Measurements from ENCODE around the gene SLC38A5. TPM values are rescaled to one million over a fixed set of nuclear protein-coding genes. Genes with fewer than 3 reads are reported as not detected.
"Not testable (repeated sequence)": the region's sequence is repeated elsewhere in the genome, so short reads cannot be mapped to it uniquely, and the experiment has no call there.

The SLC38A5 gene
- total RNA-seq = 10 to 100 TPM in 1 of 3 donors, 1 to 10 TPM in 1, under 1 TPM in 1; 0.96 to 12.1 (median 3.8) TPM

- DNase-seq (ENCODE audit: low spot score in 2 of 2) = no peak
- TF ChIP-seq POLR2AphosphoS5 (IDR thresholded peaks at IDR 0.05) = no peak
- TF ChIP-seq CTCF (IDR thresholded peaks at IDR 0.05) = no peak
- TF ChIP-seq POLR2A (IDR thresholded peaks at IDR 0.05) = no peak
- peaks cover 0 to 53% of the 10 kb centered on the region in 2 donors for H3K27me3 ChIP-seq
- no peaks in the 10 kb centered on the region for H3K4me1 ChIP-seq
- H3K4me3 ChIP-seq = peak within 1 kb of the TSS; percentile 28 to 53 (median 30)
- no peak within 1 kb of the TSS for H3K27ac ChIP-seq
- no peaks in the 10 kb centered on the region for H3K36me3 ChIP-seq
- no peaks in the 10 kb centered on the region for H3K9me3 ChIP-seq
- intact Hi-C loops (cut with DNase I; ENCODE audit: low total_unique reads) = no loop called here
Observed at GRCh38 chrX:48470110-48470832, at the start of gene SLC38A5. Gene SLC38A5, minus strand, starts transcription at chrX:48470260. Its CDS starts 2,336 bp downstream, at chrX:48467924.

- H3K36me3 ChIP-seq; H3K9me3 ChIP-seq; H3K4me1 ChIP-seq; intact Hi-C loops (cut with DNase I; ENCODE audit: low total_unique reads); H3K4me3 ChIP-seq; DNase-seq (ENCODE audit: low spot score in 2 of 2); H3K27ac ChIP-seq: not testable (repeated sequence)
- peaks cover 0 to 13% of the 10 kb centered on the region in 2 donors for H3K27me3 ChIP-seq
Observed at GRCh38 chrX:48519481-48519880, 49.4 kb upstream of the SLC38A5 start.

- H3K4me1 ChIP-seq = no peaks in the 10 kb centered on the region
- peaks cover 0 to 26% of the 10 kb centered on the region in 2 donors for H3K27me3 ChIP-seq
- no peaks in the 10 kb centered on the region for H3K36me3 ChIP-seq
- no peak for DNase-seq (ENCODE audit: low spot score in 2 of 2)
- TF ChIP-seq CTCF (IDR thresholded peaks at IDR 0.05) (no peak), POLR2AphosphoS5 (IDR thresholded peaks at IDR 0.05) (no peak), POLR2A (IDR thresholded peaks at IDR 0.05) (no peak)
- no peaks in the 10 kb centered on the region for H3K9me3 ChIP-seq
- no peak overlapping the region for H3K4me3 ChIP-seq
- intact Hi-C loops (cut with DNase I; ENCODE audit: low total_unique reads) = no loop called here
- no peak overlapping the region for H3K27ac ChIP-seq
Observed at GRCh38 chrX:48516987-48517386, 46.9 kb upstream of the SLC38A5 start.

- no peaks in the 10 kb centered on the region for H3K4me1 ChIP-seq
- no peak overlapping the region for H3K27ac ChIP-seq
- H3K4me3 ChIP-seq = no peak overlapping the region
Observed at GRCh38 chrX:48516285-48516684, 46.2 kb upstream of the SLC38A5 start.

GRCh38 chrX:48515842-48516241, 45.8 kb upstream of the SLC38A5 start:
- Histone ChIP-seq H3K27me3 (peaks cover 0 to 32% of the 10 kb centered on the region in 2 donors), H3K4me3 (no peak overlapping the region), H3K36me3 (no peaks in the 10 kb centered on the region), H3K9me3 (no peaks in the 10 kb centered on the region), H3K4me1 (no peaks in the 10 kb centered on the region), H3K27ac (no peak overlapping the region)
- intact Hi-C loops (cut with DNase I; ENCODE audit: low total_unique reads) = no loop called here
- TF ChIP-seq POLR2A (IDR thresholded peaks at IDR 0.05) (no peak), CTCF (IDR thresholded peaks at IDR 0.05) (no peak), POLR2AphosphoS5 (IDR thresholded peaks at IDR 0.05) (no peak)
- DNase-seq (ENCODE audit: low spot score in 2 of 2) = no peak

More at GRCh38 chrX:48516285-48516684, 46.2 kb upstream of the SLC38A5 start:
- TF ChIP-seq CTCF (IDR thresholded peaks at IDR 0.05) (no peak), POLR2AphosphoS5 (IDR thresholded peaks at IDR 0.05) (no peak)
- intact Hi-C loops (cut with DNase I; ENCODE audit: low total_unique reads) = no loop called here
- H3K27me3 ChIP-seq = peaks cover 0 to 28% of the 10 kb centered on the region in 2 donors
- no peaks in the 10 kb centered on the region for H3K36me3 ChIP-seq
- no peak for DNase-seq (ENCODE audit: low spot score in 2 of 2)
- H3K9me3 ChIP-seq = no peaks in the 10 kb centered on the region
